NCI-H2227 treated with DMSO at 0.1 percent for 48 hours (cell line): ENCODE data around the gene SLC24A5.

ENCODE experiments used
- DNase-seq: peaks from one replicate; lab custom pipeline; 2025; lab: John Stamatoyannopoulos, UW

Gene SLC24A5

GRCh38 chr15:48120745-48121144, at the start of gene SLC24A5:
Gene SLC24A5, plus strand, starts transcription at chr15:48120990. Its CDS starts 55 bp downstream, at chr15:48121045.
- no peak for DNase-seq

GRCh38 chr15:48072941-48073340, 47.8 kb upstream of the SLC24A5 start:
- no peak for DNase-seq

- DNase-seq: no peak
Measured at GRCh38 chr15:48073881-48074280, 46.9 kb upstream of the SLC24A5 start.

DNA sequence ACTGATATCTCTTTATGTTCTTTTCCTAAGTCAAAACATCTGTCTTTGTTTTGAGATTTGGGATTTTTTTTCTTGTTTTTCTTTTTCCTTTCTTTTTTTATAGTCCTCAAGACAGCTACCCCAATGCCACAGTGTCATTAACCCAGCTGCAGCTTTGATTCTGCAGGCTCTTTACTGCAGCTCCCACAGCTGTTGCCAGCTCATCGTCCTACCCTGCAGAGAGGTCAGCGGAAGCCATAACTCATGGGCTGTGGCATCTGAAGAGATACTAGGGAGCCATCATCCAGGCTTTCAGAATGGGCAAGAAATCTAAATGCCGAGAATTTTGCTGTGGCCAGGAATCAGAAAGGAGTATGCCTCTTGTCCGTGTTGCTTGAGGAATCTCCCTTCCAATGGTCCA, 44.3 kb upstream of the SLC24A5 start:
- peak; percentile 15 for DNase-seq

- no peak for DNase-seq
Measured at GRCh38 chr15:48077616-48078184, 43.1 kb upstream of the SLC24A5 start.

DNA sequence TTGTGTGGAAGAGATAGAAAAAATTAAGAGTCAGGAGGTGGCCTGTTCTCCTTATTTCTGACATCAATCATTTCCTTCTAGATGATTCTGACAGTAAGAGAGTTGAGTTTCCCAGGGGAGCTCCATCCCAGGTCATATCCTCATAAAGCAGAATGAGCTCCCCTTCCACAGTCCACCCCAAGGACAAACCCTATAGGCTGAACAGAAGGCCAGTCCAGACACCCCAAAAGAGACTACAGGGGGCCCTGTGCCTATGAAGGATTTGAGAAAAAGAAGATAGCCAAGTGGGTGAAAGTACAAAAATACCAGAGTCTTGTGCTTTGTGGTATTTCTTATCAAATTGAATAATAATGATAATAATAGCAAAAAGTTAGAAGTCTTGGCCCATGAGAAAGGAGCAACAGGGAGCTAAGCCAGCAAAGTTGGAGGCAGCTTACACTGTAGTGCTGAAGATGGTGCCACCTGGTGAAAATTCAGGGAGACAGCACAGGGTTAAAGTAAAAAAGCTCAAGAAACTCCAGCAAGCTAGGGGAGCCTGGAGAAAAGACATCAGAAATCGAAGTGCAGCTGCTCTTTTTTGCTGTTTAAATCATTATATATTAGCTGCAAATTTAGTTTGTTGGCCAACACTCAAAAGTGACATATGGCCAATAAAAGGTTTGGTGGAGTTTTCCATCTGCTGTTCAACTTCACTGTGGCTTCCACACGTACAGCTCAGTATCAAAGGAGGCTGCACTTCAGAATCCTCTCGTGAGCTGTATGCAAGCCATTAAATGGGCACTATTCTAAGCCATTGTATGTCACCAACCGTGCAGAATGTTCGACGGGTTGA, 35.8 kb upstream of the SLC24A5 start:
- DNase-seq: peak; percentile 9

- DNase-seq: no peak
Measured at GRCh38 chr15:48085591-48085930, 35.2 kb upstream of the SLC24A5 start.

DNA sequence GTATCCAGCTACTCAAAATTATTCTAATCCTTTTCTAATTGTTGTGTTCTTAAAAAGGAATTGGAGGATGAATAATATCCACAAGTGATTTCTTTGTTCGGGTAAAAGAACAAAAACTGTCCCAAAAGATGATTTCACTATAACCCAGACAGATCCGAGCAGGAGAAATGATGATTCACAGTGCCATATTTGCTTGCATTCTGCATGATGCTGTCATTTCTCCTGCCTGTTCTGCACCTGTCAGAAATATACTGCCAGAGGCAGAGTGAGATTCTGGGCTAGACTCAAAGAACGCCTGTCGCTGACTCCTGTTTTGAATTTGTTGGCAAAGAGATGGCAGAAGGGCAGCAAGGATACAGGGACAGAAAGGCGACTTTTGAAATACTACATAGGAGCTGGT, 34.7 kb upstream of the SLC24A5 start:
- no peak for DNase-seq

- no peak for DNase-seq
Measured at GRCh38 chr15:48086576-48086975, 34.2 kb upstream of the SLC24A5 start.

GRCh38 chr15:48087844-48088243, 32.9 kb upstream of the SLC24A5 start:
- DNase-seq: no peak

DNA sequence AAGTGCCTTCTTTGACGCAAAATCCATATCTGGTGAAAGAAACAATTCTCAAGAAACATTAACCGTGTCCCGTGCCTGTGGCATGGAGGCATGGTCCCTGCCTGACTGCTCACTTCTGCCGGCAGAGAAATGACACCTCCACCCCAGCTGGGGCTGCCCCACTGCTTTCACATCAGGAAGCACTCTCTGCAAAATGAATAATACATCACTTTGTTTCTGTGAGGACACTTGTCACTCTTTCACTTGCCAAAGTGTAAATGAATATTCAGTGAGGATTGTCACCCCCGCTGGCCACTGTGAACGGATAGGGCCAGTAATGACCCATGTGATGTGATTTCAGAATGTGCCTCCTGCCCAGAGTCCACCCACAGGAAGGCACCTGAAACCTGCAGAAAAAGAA, 31.1 kb upstream of the SLC24A5 start:
- no peak for DNase-seq

GRCh38 chr15:48090115-48090514, 30.7 kb upstream of the SLC24A5 start:
- peak; percentile 29 for DNase-seq

DNA sequence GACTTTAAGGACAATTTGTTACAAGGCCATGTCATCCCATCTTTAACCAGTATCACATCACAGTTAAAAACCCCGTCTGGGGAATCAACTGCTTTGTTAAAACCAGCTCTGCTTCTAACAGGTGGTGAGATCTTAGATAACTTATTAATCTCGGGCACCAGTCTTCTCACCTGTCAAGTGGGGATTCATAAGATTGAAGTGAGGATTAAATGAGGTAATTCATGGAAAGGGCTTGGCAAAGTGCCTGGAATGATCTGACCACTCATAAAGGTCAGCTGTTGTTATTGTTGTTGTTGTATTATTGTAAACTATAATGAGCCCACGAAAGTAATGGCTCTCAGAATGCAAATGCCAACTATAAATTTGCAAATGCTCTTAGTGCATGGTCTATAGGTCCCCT, 30.1 kb upstream of the SLC24A5 start:
- no peak for DNase-seq

GRCh38 chr15:48091522-48091921, 29.3 kb upstream of the SLC24A5 start:
- no peak for DNase-seq

- DNase-seq: no peak
Measured at GRCh38 chr15:48096355-48096786, 24.4 kb upstream of the SLC24A5 start.

GRCh38 chr15:48096813-48097212, 24.0 kb upstream of the SLC24A5 start:
- no peak for DNase-seq

DNA sequence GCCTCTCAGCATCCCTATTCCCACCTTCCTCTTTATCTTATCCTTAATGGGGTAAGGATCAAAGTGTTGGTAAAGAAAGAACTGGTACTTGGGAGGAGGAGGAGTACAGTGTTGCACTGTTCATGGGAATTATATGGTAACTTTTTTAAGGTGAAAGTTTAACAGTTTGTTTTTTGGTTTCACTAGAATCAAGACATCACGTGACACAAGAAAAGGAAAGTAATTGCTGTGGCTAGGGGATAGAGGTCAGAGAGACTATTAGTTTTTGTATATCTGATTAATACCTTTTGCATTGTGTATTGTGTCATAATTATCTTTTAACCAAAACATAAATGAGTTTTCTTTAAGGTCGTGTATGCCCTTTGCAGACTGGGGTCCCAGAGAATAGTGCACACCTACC, 23.5 kb upstream of the SLC24A5 start:
- no peak for DNase-seq

- no peak for DNase-seq
Measured at GRCh38 chr15:48101376-48101961, 19.3 kb upstream of the SLC24A5 start.

DNA sequence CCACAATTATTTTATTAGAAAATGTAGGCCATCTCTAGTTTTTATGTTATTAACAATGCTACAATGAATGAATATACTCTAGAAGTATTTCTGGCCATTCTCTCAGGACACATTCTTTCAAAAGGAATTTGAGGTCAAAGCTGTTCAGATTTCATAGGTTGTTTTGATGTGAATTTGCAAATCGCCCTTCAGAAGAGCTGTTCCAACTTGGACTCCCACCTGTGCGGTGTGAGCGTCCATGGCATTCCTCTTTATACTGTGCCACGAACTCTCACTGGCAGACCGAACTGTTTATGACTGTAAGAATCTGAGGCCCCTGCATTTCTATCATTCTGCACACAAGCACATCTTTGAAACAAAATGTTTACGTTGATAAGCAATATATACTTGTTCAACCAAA, 18.6 kb upstream of the SLC24A5 start:
- no peak for DNase-seq

GRCh38 chr15:48103647-48104046, 17.1 kb upstream of the SLC24A5 start:
- DNase-seq: no peak

GRCh38 chr15:48105936-48106335, 14.9 kb upstream of the SLC24A5 start:
- DNase-seq: no peak

GRCh38 chr15:48109212-48109611, 11.6 kb upstream of the SLC24A5 start:
- DNase-seq: no peak

- no peak for DNase-seq
Measured at GRCh38 chr15:48109856-48110531, 10.8 kb upstream of the SLC24A5 start.
